HUES64 (cell line): ENCODE measurements around the gene NSMCE1.
"Not testable (repeated sequence)": the region's sequence is repeated elsewhere in the genome, so short reads cannot be mapped to it uniquely, and the experiment has no call there.

Source experiments
- H3K27ac ChIP-seq: 2 replicates; pipeline ENCODE4 v1.7.0; 2013; ENCODE audit warnings: low read depth, low read length, inconsistent platforms
- H3K27me3 ChIP-seq: 2 replicates; pipeline ENCODE4 v1.6.1; 2013; ENCODE audit warnings: mild to moderate bottlenecking, low read length; ENCODE audit not compliant: insufficient read depth
- H3K36me3 ChIP-seq: 2 replicates; pipeline ENCODE4 v1.6.1; 2013; ENCODE audit warnings: mild to moderate bottlenecking, low read length; ENCODE audit not compliant: insufficient read depth
- H3K4me1 ChIP-seq: 2 replicates; pipeline ENCODE4 v1.6.1; 2013; ENCODE audit warnings: mild to moderate bottlenecking, low read length, moderate library complexity; ENCODE audit not compliant: insufficient read depth
- H3K4me3 ChIP-seq: 2 replicates; pipeline ENCODE4 v1.5.1; 2013; ENCODE audit warnings: mild to moderate bottlenecking, low read length, moderate library complexity
- H3K9ac ChIP-seq: 2 replicates; pipeline ENCODE4 v1.6.1; 2013; ENCODE audit warnings: mild to moderate bottlenecking, low read depth, low read length
- H3K9me3 ChIP-seq: 2 replicates; pipeline ENCODE4 v1.6.1; 2013; ENCODE audit warnings: low read depth, low read length; ENCODE audit not compliant: insufficient read depth
- WGBS: fragments of 150-250, 120-280 bp; methylation state at CpG from one replicate; pipeline ENCODE4 v1.1.7; 2013; ENCODE audit warnings: missing lambda C conversion rate; 5-methylcytosine and 5-hydroxymethylcytosine counted together

NSMCE1 gene

GRCh38 chr16:27301236-27301861 is 32.8 kb upstream of the NSMCE1 start:
- no peaks in the 10 kb centered on the region for H3K27me3 ChIP-seq
- no peaks in the 10 kb centered on the region for H3K36me3 ChIP-seq
- H3K9ac ChIP-seq = no peak overlapping the region
- no peaks in the 10 kb centered on the region for H3K4me1 ChIP-seq
- H3K27ac ChIP-seq = no peak overlapping the region
- no peaks in the 10 kb centered on the region for H3K9me3 ChIP-seq
- no peak overlapping the region for H3K4me3 ChIP-seq
- WGBS = 94% methylated on average over 3 of the region's 3 CpGs

GRCh38 chr16:27298132-27298531 is 29.6 kb upstream of the NSMCE1 start:
- no peak overlapping the region for H3K4me3 ChIP-seq
- H3K27ac ChIP-seq = no peak overlapping the region
- no peaks in the 10 kb centered on the region for H3K27me3 ChIP-seq
- H3K4me1 ChIP-seq = no peaks in the 10 kb centered on the region
- H3K9me3 ChIP-seq = no peaks in the 10 kb centered on the region
- H3K36me3 ChIP-seq = no peaks in the 10 kb centered on the region
- 92% methylated on average over 3 of the region's 5 CpGs for WGBS
- H3K9ac ChIP-seq = no peak overlapping the region

- H3K9ac ChIP-seq = no peak overlapping the region
- no peaks in the 10 kb centered on the region for H3K9me3 ChIP-seq
- no peaks in the 10 kb centered on the region for H3K4me1 ChIP-seq
- no peak overlapping the region for H3K4me3 ChIP-seq
- no peak overlapping the region for H3K27ac ChIP-seq
- H3K36me3 ChIP-seq = no peaks in the 10 kb centered on the region
- WGBS = 65% methylated on average over 4 of the region's 5 CpGs
- no peaks in the 10 kb centered on the region for H3K27me3 ChIP-seq
Observed at GRCh38 chr16:27293343-27293742, 24.8 kb upstream of the NSMCE1 start.

GRCh38 chr16:27291722-27292240 is 23.2 kb upstream of the NSMCE1 start:
- Histone ChIP-seq H3K27ac (no peak overlapping the region), H3K9me3 (no peaks in the 10 kb centered on the region), H3K9ac (no peak overlapping the region), H3K36me3 (no peaks in the 10 kb centered on the region), H3K4me3 (no peak overlapping the region), H3K4me1 (no peaks in the 10 kb centered on the region), H3K27me3 (no peaks in the 10 kb centered on the region)
- WGBS = 90% methylated on average over 4 of the region's 4 CpGs

GRCh38 chr16:27291106-27291505 is 22.5 kb upstream of the NSMCE1 start:
- Histone ChIP-seq H3K36me3 (no peaks in the 10 kb centered on the region), H3K4me1 (no peaks in the 10 kb centered on the region), H3K27ac (no peak overlapping the region), H3K4me3 (no peak overlapping the region), H3K9me3 (no peaks in the 10 kb centered on the region), H3K9ac (no peak overlapping the region), H3K27me3 (no peaks in the 10 kb centered on the region)
- WGBS = 85% methylated on average over 5 of the region's 5 CpGs

GRCh38 chr16:27290562-27290961 is 22.0 kb upstream of the NSMCE1 start:
- H3K9ac ChIP-seq = no peak overlapping the region
- H3K9me3 ChIP-seq = no peaks in the 10 kb centered on the region
- no peak overlapping the region for H3K27ac ChIP-seq
- no peaks in the 10 kb centered on the region for H3K36me3 ChIP-seq
- H3K4me3 ChIP-seq = no peak overlapping the region
- H3K27me3 ChIP-seq = no peaks in the 10 kb centered on the region
- H3K4me1 ChIP-seq = no peaks in the 10 kb centered on the region

GRCh38 chr16:27289669-27290068 is 21.1 kb upstream of the NSMCE1 start:
- Histone ChIP-seq H3K27me3 (no peaks in the 10 kb centered on the region), H3K4me1 (no peaks in the 10 kb centered on the region), H3K9ac (no peak overlapping the region), H3K4me3 (no peak overlapping the region), H3K9me3 (no peaks in the 10 kb centered on the region), H3K27ac (no peak overlapping the region), H3K36me3 (no peaks in the 10 kb centered on the region)
- WGBS = 86% methylated on average over 6 of the region's 6 CpGs

- not testable (repeated sequence) for H3K9me3 ChIP-seq, H3K27ac ChIP-seq, H3K27me3 ChIP-seq, H3K36me3 ChIP-seq, H3K4me1 ChIP-seq, H3K4me3 ChIP-seq, H3K9ac ChIP-seq
- 80% methylated on average over 6 of the region's 6 CpGs for WGBS
Observed at GRCh38 chr16:27288313-27288712, 19.7 kb upstream of the NSMCE1 start.

- H3K27me3 ChIP-seq = no peaks in the 10 kb centered on the region
- H3K4me3 ChIP-seq = no peak overlapping the region
- H3K36me3 ChIP-seq = no peaks in the 10 kb centered on the region
- H3K27ac ChIP-seq = no peak overlapping the region
- no peaks in the 10 kb centered on the region for H3K9me3 ChIP-seq
- no peaks in the 10 kb centered on the region for H3K4me1 ChIP-seq
- no peak overlapping the region for H3K9ac ChIP-seq
- 95% methylated on average over 11 of the region's 11 CpGs for WGBS
Observed at GRCh38 chr16:27287887-27288286, 19.3 kb upstream of the NSMCE1 start.

- no peaks in the 10 kb centered on the region for H3K4me1 ChIP-seq
- no peak overlapping the region for H3K27ac ChIP-seq
- no peaks in the 10 kb centered on the region for H3K9me3 ChIP-seq
- 94% methylated on average over 8 of the region's 8 CpGs for WGBS
- H3K27me3 ChIP-seq = no peaks in the 10 kb centered on the region
- no peaks in the 10 kb centered on the region for H3K36me3 ChIP-seq
- no peak overlapping the region for H3K4me3 ChIP-seq
- no peak overlapping the region for H3K9ac ChIP-seq
Observed at GRCh38 chr16:27287051-27287811, 18.7 kb upstream of the NSMCE1 start.

- Histone ChIP-seq H3K4me1 (no peaks in the 10 kb centered on the region), H3K36me3 (no peaks in the 10 kb centered on the region), H3K27ac (no peak overlapping the region), H3K9me3 (no peaks in the 10 kb centered on the region), H3K27me3 (no peaks in the 10 kb centered on the region), H3K4me3 (no peak overlapping the region), H3K9ac (no peak overlapping the region)
- 80% methylated on average over 4 of the region's 4 CpGs for WGBS
Observed at GRCh38 chr16:27286451-27286850, 17.9 kb upstream of the NSMCE1 start.
